Measurements from ENCODE around the gene RRP1B. TPM values are rescaled to one million over a fixed set of nuclear protein-coding genes. Genes with fewer than 3 reads are reported as not detected.

Gene RRP1B
- total and polyA plus RNA-seq, 12 donors: 5.7 to 18.6 (median 15.7) TPM

DNA sequence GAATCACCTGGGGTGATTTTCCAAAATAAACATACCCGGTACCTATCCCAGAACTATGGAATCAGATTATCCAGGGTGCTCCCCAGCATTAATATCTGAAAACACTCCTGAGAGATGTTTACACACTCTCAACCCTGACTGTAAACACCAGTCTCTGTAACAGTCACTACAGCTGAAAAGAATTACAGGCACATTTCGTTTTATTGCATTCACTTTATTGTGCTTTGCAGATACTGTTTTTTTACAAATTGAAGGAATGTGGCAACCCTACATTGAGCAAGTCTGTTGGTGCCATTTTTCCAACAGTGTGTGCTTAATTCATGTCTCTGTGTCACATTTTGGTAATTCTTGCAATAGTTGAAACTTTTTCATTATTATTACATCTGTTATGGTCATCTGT is 31.8 kb upstream of the RRP1B start:
- no peak for DNase-seq
- Histone ChIP-seq H3K4me3 (no peak overlapping the region), H3K4me1 (replicated peaks in 1 of 2) (no peaks in the 10 kb centered on the region), H3K36me3 (replicated peaks in 1 of 2) (no peaks in the 10 kb centered on the region), H3K9me3 (replicated peaks in 1 of 3) (no peaks in the 10 kb centered on the region), H3K27ac (no peak overlapping the region), H3K27me3 (no peaks in the 10 kb centered on the region)
- intact Hi-C loops (cut with DNase I): no loop called here
- no peak for TF ChIP-seq CTCF (IDR thresholded peaks at IDR 0.05)
- no peak for TF ChIP-seq POLR2A (IDR thresholded peaks at IDR 0.05)
- 80 to 87% (median 81%) methylated on average over 2 of the region's 2 CpGs for WGBS, 4 donors

DNA sequence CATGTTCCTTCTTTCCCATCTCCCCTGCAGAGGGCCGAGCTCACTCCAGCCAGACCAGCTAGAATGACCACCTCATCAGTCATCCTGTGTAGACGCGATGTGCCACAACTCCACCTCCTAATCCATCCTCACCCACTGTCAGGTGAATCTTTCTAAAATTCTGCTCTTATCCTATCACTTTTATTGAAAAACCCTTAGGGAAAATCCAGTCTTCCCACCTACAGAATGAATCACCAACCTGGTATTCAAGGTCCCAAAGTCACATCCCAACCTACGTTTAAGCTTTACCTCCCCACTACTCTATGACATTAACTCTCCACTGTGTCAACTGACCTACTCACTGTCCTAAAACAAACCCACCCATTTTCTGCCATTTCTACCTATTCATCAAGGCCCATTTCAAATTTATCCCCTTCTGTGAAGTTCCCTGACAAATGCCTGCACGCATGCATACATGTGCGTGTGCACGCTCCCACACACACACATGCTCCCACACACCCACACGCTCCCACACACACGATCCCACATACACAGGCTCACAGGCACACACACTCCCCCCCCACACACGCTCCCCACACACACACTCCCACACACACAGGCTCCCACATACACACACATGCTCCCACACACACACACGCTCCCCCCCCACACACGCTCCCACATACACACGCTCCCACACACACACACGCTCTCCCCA is 27.8 kb upstream of the RRP1B start:
- TF ChIP-seq CTCF (IDR thresholded peaks at IDR 0.05) (no peak), POLR2A (IDR thresholded peaks at IDR 0.05) (no peak)
- intact Hi-C loops (cut with DNase I): no loop called here
- no peaks in the 10 kb centered on the region for H3K9me3 ChIP-seq (replicated peaks in 1 of 3)
- H3K27me3 ChIP-seq: no peaks in the 10 kb centered on the region
- H3K27ac ChIP-seq: no peak overlapping the region
- H3K4me1 ChIP-seq (replicated peaks in 1 of 2): no peaks in the 10 kb centered on the region
- WGBS, 4 donors: 81 to 89% (median 87%) methylated on average over 11 to 14 of the region's 14 CpGs
- H3K4me3 ChIP-seq: no peak overlapping the region
- DNase-seq: no peak
- no peaks in the 10 kb centered on the region for H3K36me3 ChIP-seq (replicated peaks in 1 of 2)

GRCh38 chr21:43632373-43632905 is 26.9 kb upstream of the RRP1B start:
- H3K27me3 ChIP-seq: no peaks in the 10 kb centered on the region
- H3K27ac ChIP-seq: no peak overlapping the region
- TF ChIP-seq CTCF (IDR thresholded peaks at IDR 0.05) (no peak), POLR2A (IDR thresholded peaks at IDR 0.05) (no peak)
- H3K36me3 ChIP-seq (replicated peaks in 1 of 2): no peaks in the 10 kb centered on the region
- WGBS, 4 donors: 58 to 83% (median 75%) methylated on average over 4 to 5 of the region's 5 CpGs
- DNase-seq: no peak
- intact Hi-C loops (cut with DNase I): no loop called here
- H3K4me3 ChIP-seq: no peak overlapping the region
- no peaks in the 10 kb centered on the region for H3K4me1 ChIP-seq (replicated peaks in 1 of 2)
- no peaks in the 10 kb centered on the region for H3K9me3 ChIP-seq (replicated peaks in 1 of 3)

DNA sequence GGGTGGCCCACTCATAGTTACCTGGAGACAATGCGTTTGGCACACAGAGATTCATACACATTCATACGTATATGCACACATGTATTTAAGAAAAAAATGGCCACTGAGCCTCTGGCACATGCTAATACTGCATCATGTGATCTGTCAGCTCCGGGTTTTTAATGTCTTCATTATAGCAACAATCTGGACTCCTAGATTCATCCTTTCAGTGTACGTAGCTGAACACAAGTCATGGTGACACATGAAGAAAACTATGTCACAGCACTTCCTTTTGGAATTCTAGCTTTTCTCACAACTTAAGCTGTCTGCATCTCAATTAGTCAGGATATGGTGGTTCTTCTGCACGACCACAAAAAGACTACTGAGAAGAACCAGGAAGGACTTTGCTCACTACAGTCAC is 24.7 kb upstream of the RRP1B start:
- H3K27me3 ChIP-seq: no peaks in the 10 kb centered on the region
- WGBS, 4 donors: 74 to 79% (median 78%) methylated on average over 5 of the region's 5 CpGs

More for the DNA sequence above, 24.7 kb upstream of the RRP1B start:
- Histone ChIP-seq H3K9me3 (replicated peaks in 1 of 3) (no peaks in the 10 kb centered on the region), H3K4me3 (no peak overlapping the region), H3K4me1 (replicated peaks in 1 of 2) (no peaks in the 10 kb centered on the region), H3K36me3 (replicated peaks in 1 of 2) (no peaks in the 10 kb centered on the region), H3K27ac (no peak overlapping the region)
- no peak for DNase-seq
- intact Hi-C loops (cut with DNase I): no loop called here
- TF ChIP-seq POLR2A (IDR thresholded peaks at IDR 0.05) (no peak), CTCF (IDR thresholded peaks at IDR 0.05) (no peak)
